ENCODE data around the gene PFKFB4.
"Not testable (repeated sequence)": the region's sequence is repeated elsewhere in the genome, so short reads cannot be mapped to it uniquely, and the experiment has no call there.

PFKFB4 gene

GRCh38 chr3:48500656-48501055 is 55.9 kb downstream of the PFKFB4 start:
- no peak for DNase-seq (ENCODE audit: low read depth in 2 of 2)

- no peak for DNase-seq (ENCODE audit: low read depth in 2 of 2)
Observed at GRCh38 chr3:48493203-48493501, 63.5 kb downstream of the PFKFB4 start.

DNA sequence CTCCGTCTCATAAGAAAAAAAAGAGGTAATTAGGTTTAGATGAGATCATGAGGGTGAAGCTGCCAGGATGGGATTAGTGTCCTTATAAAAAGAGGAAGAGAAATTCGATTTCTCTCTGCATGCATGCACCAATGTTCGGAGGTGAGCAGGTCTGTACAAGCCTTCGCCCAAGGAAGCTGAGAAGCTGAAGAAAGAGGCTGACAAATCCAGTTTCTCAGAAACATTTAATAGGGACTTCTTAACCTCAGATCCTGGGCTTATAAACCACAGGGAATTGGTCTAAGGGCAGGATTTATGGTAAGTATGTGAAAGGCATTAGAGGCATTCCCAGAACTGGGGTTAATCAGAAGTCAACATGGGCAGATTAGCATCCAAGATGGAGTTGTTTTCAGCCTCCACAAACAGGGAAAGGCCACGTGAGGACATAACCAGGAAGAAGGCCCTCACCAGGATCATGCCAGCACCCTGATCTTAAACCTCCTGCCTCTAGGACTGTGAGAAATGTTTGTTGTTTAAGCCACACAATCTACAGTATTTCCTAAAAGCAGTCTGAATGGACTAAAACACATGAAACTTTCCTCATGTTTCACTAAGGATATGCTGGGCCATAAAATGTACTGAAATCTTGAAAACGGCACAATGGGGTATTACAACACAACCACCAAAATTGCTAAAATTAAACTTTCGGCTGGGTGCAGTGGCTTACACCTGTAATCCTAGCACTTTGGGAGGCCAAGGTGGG is 64.0 kb downstream of the PFKFB4 start:
- no peak for DNase-seq (ENCODE audit: low read depth in 2 of 2)

- no peak for DNase-seq (ENCODE audit: low read depth in 2 of 2)
Observed at GRCh38 chr3:48486952-48487351, 69.7 kb downstream of the PFKFB4 start.

DNA sequence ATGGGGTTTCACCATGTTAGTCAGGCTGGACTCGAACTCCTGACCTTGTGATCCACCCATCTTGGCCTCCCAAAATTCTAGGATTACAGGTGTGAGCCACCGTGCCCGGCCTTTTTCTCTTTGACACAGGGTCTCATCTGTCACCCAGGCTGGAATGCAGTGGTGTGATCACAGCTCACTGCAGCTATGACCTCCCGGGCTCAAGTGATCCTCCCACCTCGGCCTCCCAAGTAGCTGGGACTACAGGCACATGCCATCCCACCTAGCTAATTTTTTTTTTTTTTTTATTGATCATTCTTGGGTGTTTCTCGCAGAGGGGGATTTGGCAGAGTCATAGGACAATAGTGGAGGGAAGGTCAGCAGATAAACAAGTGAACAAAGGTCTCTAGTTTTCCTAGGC is 73.8 kb downstream of the PFKFB4 start:
- not testable (repeated sequence) for DNase-seq (ENCODE audit: low read depth in 2 of 2)

DNA sequence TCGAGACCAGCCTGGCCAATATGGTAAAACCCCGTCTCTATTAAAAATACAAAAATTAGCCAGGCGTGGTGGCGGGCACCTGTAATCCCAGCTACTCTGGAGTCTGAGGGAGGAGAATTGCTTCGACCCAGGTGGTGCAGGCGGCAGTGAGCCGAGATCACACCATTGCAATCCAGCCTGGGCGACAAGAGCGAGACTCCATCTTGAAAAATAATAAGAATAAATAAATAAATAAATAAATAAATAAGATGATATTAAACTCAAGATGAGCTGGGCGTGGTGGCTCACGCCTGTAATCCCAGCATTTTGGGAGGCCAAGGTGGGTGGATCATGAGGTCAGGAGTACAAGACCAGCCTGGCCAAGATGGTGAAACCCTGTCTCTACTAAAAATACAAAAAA is 75.7 kb downstream of the PFKFB4 start:
- not testable (repeated sequence) for DNase-seq (ENCODE audit: low read depth in 2 of 2)

DNA sequence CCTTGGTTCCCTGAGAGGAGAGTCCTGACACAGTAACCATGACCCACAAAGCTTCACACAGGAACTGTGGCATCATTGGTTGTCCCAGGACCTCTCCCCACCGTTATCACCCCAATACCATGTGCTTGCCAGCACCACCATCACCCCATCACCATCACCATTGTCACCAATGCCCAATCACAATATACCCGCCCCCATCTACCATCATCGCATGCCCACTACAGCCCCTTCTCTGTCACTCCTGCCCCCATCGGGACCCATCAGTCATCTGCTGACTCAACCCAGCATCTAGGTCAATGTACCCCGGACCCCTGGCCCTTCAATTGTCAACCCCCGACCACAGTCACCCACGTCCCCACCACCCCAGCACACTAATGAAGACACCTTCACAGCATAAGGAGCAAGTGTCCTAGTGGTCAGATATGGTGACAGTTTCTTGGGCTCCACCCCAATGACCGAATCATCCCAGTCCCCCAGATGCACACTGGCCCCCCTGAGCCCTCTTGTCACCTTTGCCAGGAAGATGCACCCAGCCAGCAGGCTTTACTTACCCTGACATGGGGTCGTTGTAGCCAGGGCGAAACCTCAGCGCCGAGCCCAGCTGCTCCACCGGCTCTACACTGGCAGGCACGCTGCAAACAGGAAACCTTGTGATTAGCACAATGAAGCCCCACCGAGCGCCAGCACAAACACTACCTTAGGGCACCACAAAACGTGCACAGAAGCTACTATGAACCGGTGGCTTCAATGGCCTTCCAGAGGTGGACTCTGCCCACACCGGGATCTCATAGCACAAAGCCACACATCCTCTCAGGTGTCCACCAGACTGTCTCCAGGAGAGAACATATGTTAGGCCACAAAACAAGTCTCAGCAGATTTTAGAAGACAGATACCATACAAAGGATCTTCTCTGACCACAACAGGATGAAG is 77.7 kb downstream of the PFKFB4 start:
- DNase-seq (ENCODE audit: low read depth in 2 of 2), result no peak

GRCh38 chr3:48477959-48478520 is 78.6 kb downstream of the PFKFB4 start:
- DNase-seq (ENCODE audit: low read depth in 2 of 2), result no peak

DNA sequence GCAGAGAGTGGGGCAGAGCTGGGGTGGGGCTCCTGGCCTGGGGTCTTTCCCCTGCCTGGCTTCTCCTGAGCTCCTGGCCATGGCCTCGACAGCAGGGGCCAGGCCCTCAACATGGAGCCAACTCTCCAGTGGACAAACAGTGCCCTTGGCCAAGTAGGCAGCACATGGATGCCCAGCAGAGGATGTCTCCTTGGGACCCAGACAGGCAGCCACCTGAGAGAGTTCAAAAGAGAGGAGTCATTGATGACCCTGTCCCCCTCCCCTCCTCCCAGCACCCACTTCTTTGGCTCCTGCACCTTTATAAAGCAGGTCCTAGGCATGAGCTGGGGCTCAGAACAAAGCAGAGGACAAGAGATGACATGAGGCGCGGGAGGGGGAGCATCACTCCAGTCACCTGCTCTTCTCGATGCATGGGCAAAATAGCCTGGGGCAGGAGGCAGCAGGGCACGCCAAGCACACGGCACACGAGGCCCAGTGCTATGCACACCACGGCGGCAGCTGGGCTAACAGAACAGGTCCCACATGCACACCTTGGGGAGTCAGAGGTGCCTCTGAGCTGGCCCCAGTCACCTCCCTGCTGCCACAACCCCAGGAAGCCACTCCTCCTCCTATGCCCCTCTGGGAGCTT is 80.1 kb downstream of the PFKFB4 start:
- no peak for DNase-seq (ENCODE audit: low read depth in 2 of 2)

DNA sequence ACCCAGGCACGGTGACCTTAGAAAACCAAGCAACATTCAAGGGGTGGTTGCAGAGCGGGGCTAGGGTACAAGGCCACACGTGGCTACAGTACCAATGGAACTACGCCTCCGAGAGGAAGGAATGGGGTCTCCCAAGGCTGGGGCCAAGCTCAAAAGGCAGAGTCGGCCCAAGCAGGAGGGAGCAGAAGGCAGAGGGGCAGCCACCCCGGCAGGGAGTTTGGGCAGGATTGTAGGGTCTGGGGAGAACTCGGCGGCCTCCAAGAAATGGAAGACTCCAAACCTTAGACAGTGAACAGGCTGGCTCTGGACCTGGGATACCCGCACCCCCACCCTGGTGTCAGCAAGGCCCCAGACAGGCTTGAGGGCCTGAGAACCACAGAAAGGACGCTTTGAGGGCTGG is 81.4 kb downstream of the PFKFB4 start:
- DNase-seq (ENCODE audit: low read depth in 2 of 2), result no peak

DNA sequence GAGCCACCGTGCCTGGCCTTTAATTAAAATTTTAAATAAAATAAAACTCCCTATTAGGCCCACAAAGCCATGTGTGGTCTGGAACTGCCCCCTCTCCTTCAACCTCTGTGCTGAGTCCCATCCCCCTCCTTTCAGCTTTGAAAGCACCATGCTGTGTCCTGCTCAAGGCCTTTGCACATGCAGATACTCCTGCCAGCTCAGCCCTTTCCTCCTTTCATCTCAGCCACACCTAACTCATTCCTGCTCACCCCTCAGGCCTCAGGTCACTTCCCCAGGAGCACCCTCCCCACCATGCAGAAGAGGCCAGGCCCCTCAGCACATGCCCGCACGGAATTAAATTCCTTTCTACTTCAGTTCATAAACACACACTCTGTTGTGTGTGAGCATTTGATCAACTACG is 82.0 kb downstream of the PFKFB4 start:
- no peak for DNase-seq (ENCODE audit: low read depth in 2 of 2)

GRCh38 chr3:48474031-48474430 is 82.6 kb downstream of the PFKFB4 start:
- not testable (repeated sequence) for DNase-seq (ENCODE audit: low read depth in 2 of 2)

- no peak for DNase-seq (ENCODE audit: low read depth in 2 of 2)
Observed at GRCh38 chr3:48473617-48473952, 83.0 kb downstream of the PFKFB4 start.

- DNase-seq (ENCODE audit: low read depth in 2 of 2), result peak; percentile 92
Observed at GRCh38 chr3:48472923-48473616, 83.5 kb downstream of the PFKFB4 start.

DNA sequence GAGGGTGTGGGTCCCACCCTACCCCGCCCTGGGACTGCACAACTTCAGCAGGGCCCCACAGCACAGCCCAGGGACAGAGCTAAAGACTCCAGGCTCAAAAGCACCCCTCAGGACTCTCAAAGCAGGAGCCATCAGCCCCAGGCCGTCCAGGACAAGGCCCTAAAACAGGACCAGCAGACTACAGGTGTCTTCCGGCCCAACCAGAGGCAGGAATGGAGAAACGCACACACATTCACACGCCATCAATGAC is 84.0 kb downstream of the PFKFB4 start:
- no peak for DNase-seq (ENCODE audit: low read depth in 2 of 2)

- DNase-seq (ENCODE audit: low read depth in 2 of 2), result no peak
Observed at GRCh38 chr3:48470286-48470685, 86.3 kb downstream of the PFKFB4 start.

DNA sequence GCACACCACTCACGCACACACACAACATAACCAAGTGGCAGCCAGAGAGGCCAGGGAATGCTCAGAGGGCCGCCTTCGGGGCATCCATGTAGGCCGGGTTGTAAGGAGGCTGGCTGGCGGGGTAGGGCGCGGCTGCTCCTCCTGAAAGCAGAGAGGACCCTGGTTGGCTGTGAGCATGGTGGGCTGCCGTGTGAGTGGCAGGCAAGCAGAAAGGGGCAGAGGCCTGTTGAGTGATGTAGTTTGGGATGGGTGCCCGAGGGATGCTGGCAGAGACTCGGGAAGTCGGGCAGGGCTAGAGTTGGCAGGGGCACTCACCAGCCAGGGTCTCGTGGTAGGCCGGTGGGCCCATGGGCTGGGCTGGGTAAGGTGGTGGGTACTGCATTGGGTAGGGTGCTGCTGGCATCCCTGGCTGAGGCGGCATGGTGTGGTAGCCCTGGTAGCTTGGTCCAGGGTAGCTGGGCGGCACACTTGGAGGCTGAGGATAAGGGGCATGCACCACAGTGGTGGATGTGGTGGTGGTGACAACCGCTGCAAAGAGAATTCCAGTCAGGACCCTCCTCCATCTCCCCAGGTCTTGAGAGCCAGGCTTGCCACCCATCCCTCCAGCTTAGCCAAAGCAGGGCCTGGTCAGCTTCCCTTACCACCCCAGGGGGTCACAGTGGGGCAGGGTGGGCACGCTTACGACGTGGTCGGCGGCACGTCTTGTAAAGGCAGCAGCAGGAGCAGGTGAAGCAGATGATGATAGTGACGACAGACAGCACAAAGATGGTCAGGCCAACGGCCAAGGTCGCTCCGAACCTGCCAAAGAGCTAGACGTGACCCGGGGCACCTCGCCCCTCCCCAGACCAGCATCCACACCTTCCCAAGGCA is 87.3 kb downstream of the PFKFB4 start:
- DNase-seq (ENCODE audit: low read depth in 2 of 2), result no peak

GRCh38 chr3:48468329-48468731 is 88.3 kb downstream of the PFKFB4 start:
- DNase-seq (ENCODE audit: low read depth in 2 of 2), result no peak
